Upper lobe of left lung (tissue), 4 donors: Measurements from ENCODE around the gene DRC3.

ENCODE experiments used
- POLR2AphosphoS5 ChIP-seq, 2 donors: sonication (generic); formaldehyde crosslinking; IDR thresholded peaks; one replicate each; pipeline ENCODE4 v1.5.1; 2017; ENCODE audit warnings: antibody characterized with exemption in 2 of 2
- TF ChIP-seq, protein P1 (sequence below), 6 experiments: fragments of 450-650 bp in 4 of 6; fragments of 200-600 bp in 2 of 6; sonication (generic) in 2 of 6; IDR thresholded peaks; one replicate each; pipeline ENCODE4 v1.5.1; 2016 to 2019; ENCODE audit warnings: antibody characterized with exemption in 6 of 6

DNA sequence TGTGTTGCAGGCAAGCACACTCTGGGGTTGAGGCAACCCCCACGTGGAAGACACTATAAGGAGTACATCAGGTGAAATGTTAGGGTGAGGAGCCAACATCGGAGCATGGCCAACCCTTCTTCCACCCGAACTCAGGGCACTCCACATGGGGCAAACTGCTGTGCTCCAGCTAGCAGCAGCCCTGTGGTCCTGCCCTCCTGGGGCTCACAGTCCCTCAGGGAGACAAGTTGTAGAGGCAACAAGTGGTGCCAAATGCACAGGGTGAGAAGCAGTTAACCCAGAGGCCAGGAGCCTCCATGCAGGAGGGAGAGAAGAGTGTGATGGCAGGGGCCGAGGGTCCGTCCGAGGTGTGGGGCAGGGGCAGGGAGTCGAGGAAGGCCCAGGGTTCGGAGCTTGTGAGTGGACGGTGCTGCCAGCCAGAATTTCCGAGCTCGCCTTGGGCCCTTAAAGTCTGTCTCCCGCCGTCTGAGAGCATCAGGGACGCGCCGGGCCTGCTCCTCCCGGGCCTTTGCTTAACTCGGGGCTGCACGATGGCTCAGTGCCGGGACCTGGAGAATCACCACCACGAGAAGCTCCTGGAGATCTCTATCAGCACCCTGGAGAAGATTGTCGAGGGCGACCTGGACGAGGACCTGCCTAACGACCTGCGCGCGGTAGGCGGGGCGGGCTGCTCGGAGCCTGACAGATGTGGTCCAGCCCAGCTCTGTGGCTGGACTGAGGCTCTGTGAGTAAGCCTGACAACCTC lies 34.0 kb downstream of the DRC3 start:
- TF ChIP-seq POLR2AphosphoS5 (IDR thresholded peaks at IDR 0.05) = no peak
- TF ChIP-seq, protein P1, sequence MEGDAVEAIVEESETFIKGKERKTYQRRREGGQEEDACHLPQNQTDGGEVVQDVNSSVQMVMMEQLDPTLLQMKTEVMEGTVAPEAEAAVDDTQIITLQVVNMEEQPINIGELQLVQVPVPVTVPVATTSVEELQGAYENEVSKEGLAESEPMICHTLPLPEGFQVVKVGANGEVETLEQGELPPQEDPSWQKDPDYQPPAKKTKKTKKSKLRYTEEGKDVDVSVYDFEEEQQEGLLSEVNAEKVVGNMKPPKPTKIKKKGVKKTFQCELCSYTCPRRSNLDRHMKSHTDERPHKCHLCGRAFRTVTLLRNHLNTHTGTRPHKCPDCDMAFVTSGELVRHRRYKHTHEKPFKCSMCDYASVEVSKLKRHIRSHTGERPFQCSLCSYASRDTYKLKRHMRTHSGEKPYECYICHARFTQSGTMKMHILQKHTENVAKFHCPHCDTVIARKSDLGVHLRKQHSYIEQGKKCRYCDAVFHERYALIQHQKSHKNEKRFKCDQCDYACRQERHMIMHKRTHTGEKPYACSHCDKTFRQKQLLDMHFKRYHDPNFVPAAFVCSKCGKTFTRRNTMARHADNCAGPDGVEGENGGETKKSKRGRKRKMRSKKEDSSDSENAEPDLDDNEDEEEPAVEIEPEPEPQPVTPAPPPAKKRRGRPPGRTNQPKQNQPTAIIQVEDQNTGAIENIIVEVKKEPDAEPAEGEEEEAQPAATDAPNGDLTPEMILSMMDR (IDR thresholded peaks at IDR 0.05) = no peak
